ENCODE results near the gene GNB1L. TPM values are rescaled to one million over a fixed set of nuclear protein-coding genes. Genes with fewer than 3 reads are reported as not detected.

GNB1L gene
- total RNA-seq, 1 donor from 2014 or later, result 13.8 TPM

DNA sequence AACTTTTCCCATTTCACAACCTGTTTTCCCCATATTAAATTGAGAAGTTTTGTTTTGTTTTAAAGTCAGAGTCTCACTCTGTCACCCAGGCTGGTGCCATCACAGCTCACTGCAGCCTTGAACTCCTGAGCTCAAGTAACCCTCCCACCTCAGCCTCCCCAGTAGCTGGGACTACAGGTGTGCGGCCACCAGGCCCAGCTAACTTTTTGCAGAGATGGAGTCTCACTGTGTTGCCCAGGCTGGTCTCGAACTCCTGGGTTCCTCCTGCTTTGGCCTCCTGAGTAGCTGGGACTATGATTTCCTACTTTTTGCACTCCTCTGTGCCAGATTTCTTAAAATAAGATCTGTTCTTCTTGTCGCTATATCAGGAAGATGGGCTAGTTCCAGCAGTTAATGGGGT, 44.9 kb downstream of the GNB1L start:
- Mint-ChIP-seq H3K9me3 (no peaks in the 10 kb centered on the region), H3K4me3 (no peak overlapping the region), H3K27ac (ENCODE audit: unreplicated experiment) (no peak overlapping the region), H3K4me1 (peaks cover 4% of the 10 kb centered on the region), H3K36me3 (ENCODE audit: low read depth) (no peaks in the 10 kb centered on the region), H3K27me3 (ENCODE audit: low read depth) (no peaks in the 10 kb centered on the region)
- DNase-seq (ENCODE audit: low read depth, low spot score), result no peak
- TF ChIP-seq, protein P1, sequence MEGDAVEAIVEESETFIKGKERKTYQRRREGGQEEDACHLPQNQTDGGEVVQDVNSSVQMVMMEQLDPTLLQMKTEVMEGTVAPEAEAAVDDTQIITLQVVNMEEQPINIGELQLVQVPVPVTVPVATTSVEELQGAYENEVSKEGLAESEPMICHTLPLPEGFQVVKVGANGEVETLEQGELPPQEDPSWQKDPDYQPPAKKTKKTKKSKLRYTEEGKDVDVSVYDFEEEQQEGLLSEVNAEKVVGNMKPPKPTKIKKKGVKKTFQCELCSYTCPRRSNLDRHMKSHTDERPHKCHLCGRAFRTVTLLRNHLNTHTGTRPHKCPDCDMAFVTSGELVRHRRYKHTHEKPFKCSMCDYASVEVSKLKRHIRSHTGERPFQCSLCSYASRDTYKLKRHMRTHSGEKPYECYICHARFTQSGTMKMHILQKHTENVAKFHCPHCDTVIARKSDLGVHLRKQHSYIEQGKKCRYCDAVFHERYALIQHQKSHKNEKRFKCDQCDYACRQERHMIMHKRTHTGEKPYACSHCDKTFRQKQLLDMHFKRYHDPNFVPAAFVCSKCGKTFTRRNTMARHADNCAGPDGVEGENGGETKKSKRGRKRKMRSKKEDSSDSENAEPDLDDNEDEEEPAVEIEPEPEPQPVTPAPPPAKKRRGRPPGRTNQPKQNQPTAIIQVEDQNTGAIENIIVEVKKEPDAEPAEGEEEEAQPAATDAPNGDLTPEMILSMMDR (conservative IDR thresholded peaks at IDR 0.05), result no peak

DNA sequence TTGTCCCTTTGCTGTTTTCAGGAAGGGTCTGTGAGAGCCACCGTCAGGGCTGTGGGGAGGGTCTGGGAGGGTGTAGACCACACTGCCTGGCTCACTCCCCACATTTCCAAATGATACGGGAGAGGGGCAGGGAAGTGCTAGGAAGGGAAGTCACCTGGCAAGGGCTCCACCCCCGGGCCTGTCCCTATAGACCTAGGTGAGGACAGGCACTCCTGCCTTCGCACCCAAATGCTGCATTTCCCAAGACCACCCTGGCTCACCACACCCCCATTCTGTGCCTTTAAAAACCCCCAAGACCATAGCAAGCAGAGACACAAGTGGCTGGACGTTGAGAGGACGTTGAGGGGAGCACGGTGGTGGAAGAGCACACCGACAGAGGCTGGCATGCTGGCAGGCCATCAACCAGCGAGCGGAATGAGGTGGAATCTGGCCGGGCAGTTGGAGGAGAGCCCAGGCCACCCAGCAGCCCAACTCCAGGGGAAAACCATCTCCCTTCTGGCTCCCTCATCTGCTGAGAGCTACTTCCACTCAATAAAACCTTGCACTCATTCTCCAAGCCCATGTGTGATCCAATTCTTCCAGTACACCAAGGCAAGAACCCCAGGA, 45.7 kb downstream of the GNB1L start:
- TF ChIP-seq, protein P1 (conservative IDR thresholded peaks at IDR 0.05), result no peak
- Mint-ChIP-seq H3K9me3 (no peaks in the 10 kb centered on the region), H3K4me1 (peaks cover 4% of the 10 kb centered on the region), H3K27ac (ENCODE audit: unreplicated experiment) (no peak overlapping the region), H3K36me3 (ENCODE audit: low read depth) (no peaks in the 10 kb centered on the region), H3K4me3 (no peak overlapping the region), H3K27me3 (ENCODE audit: low read depth) (no peaks in the 10 kb centered on the region)
- no peak for DNase-seq (ENCODE audit: low read depth, low spot score)

DNA sequence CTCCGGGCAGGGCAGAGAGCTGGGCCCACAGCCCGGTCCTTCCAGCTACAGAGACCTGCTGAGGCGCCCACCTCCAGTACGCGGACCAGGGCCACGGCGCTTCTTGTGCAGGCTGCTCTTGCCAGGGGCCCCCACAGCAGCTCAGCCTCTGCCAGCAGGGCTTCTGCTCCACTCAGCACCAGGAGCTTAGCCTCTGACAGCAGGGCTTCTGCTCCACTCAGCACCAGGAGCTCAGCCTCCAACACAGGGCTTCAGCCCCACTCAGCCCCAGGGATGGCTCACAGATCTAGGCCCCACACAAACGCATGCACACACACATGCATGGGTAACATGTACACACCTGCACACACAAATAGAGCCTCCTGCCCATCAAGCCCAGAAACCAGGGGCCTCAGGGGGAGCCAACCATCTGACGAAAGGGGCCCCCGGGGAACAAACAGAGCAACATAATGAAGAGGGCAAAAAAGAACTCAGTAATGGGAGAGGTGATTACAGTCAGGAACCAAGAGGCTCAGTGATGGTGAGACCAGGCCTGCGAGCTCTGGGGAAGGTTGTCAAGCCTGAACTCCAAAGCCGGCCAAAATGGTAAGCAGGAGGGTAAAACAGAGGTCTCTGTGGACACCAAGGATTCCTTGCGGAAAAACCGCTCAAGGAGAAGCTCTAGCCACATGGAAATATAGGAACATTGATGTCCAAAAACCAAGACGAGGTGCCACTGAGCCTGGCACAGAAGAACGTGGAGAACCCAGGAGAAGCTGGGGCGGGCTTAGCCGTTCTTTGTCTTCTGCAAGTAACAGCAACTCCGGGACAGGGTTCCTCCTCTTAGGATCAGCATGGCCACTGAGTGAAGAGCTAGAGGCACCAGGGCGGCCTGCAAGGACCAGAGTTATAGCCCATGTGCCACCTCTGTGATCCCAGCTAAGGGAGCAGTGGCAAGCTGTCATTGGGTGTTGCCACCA, 46.5 kb downstream of the GNB1L start:
- peaks cover 4% of the 10 kb centered on the region for H3K4me1 Mint-ChIP-seq
- no peaks in the 10 kb centered on the region for H3K9me3 Mint-ChIP-seq
- DNase-seq (ENCODE audit: low read depth, low spot score), result no peak
- peak overlapping the region; percentile 50 for H3K27ac Mint-ChIP-seq (ENCODE audit: unreplicated experiment)
- H3K27me3 Mint-ChIP-seq (ENCODE audit: low read depth), result no peaks in the 10 kb centered on the region
- no peaks in the 10 kb centered on the region for H3K36me3 Mint-ChIP-seq (ENCODE audit: low read depth)
- TF ChIP-seq, protein P1 (conservative IDR thresholded peaks at IDR 0.05), result no peak
- no peak overlapping the region for H3K4me3 Mint-ChIP-seq

DNA sequence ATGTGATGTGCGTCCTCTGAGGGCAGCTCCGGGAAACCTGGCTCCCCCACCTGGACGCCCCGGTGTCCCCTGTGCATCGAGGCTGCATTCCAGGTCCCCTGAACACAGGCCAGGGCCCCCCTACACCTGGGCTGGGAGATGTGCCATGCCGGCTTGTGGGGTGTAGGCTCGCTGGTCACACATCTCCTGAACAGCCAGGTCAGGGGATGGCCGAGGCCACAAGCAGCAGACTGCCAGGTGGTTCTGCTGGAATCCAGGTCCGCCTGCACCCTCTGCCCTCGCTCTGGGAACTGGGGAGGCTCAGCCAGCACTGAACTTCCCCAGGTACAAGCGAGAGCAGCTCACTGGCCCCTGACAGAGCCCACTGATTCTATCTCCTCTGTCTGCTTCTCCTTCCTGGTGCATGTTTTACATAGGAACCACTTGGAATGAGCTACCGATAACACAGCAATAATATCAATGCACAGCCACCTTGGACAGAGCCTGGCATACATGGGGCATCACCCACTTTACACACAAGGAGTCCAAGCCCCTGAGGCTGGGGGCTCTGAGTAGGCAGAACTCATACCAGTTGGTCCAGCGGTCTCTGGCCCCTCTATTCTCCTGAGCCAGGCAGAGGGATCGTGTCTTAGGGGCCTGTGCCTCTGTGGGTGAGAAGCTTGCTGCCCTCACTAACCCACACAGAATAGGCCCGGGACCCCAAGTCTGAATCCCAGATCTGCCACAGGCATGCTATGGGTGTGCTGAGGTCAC, 47.3 kb downstream of the GNB1L start:
- H3K4me1 Mint-ChIP-seq, result peaks cover 4% of the 10 kb centered on the region
- H3K27ac Mint-ChIP-seq (ENCODE audit: unreplicated experiment), result no peak overlapping the region
- no peak overlapping the region for H3K4me3 Mint-ChIP-seq
- H3K9me3 Mint-ChIP-seq, result no peaks in the 10 kb centered on the region
- H3K36me3 Mint-ChIP-seq (ENCODE audit: low read depth), result no peaks in the 10 kb centered on the region
- no peaks in the 10 kb centered on the region for H3K27me3 Mint-ChIP-seq (ENCODE audit: low read depth)
- TF ChIP-seq, protein P1 (conservative IDR thresholded peaks at IDR 0.05), result no peak
- no peak for DNase-seq (ENCODE audit: low read depth, low spot score)

Data from neural crest cell (in vitro differentiated cells).